HG03196 (cell line): ENCODE results near the gene SSBP3.

Experiments
- ATAC-seq: cut with Tn5 transposase; IDR thresholded peaks from one replicate; pipeline ENCODE4 v1.9.1; 2021; ENCODE audit not compliant: unreplicated experiment

The SSBP3 gene

DNA sequence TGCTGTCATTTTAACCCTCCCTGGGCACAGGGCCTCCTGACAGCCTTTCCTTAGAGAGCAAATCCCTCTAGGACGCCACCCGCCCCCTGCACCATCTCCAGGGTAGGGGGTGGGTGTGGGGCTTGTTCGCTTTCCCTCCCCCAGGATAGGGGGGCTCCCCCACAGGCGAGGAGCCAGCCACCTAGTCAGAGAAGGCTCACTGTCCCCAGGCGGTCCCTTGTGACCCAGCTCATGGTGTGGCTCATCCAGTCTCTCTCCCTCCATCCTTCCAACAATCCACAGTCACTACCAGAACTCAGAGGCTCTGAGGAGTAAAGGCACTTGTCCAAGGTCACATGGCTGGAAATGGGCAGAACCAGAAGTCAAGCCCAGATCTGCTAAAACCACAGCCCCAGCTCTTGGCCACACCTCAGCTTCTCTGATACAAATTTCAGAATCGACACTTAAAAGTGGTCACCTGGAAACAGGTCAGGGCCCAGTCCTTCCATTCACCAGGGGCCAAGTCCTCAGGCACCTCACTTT is 116.4 kb downstream of the SSBP3 start:
- ATAC-seq, result no peak

DNA sequence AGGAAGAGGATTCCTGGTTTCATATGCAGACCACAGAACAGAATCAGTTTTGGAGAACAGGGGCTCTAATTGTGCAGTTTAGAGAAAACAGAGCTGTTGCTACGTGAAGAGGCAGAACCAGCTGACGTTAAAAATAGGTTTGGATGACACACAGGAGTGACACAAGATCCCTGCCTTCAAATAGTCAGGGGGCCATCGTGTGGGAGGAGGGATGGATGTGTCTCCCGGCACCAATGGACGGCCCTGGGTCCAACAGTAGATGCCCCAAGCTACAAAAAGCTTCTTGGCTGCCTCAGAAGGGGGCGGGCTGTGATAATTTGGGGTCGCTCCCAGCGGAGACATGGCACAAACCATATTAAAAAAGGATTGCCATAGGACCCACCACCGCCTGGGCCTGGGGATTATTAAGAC is 118.4 kb downstream of the SSBP3 start:
- ATAC-seq, result no peak

- ATAC-seq, result no peak
Measured at GRCh38 chr1:54287176-54287650, 119.0 kb downstream of the SSBP3 start.

- no peak for ATAC-seq
Measured at GRCh38 chr1:54285815-54286345, 120.3 kb downstream of the SSBP3 start.

- ATAC-seq, result no peak
Measured at GRCh38 chr1:54284781-54285529, 121.2 kb downstream of the SSBP3 start.

DNA sequence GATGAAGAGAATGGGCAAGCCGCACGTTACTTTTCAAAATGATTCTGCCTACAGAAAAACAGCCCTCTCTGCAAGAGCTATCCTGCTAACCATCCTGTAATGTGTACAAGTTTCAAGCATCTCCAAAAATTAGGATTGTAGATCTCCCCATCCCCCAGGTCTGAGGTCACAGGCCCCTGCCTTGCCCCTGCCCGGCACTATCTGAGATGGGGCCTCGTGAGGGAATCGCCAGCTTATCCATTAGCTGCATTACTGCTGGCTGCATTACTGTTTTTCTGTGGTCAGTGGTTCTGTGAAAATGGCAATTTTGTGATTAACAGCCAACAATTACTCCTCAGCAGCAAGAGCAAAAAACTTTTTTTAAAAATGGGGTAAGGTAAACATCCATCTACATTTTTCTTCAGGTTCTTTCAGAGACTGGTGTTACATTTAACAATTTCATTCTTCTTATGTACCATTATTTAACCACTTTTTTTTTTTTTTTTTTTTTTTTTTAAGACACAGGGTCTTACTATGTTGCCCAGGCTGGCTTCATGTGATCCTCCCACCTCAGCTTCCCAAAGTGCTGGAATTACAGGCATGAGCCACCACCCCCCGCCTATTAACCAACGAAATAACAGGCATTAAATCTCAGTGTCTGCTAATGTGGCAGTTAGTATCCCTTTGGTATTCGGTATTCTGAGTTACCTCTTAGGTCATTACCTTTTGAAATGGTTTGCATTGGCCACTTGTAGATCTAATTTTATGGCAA is 122.4 kb downstream of the SSBP3 start:
- no peak for ATAC-seq

- no peak for ATAC-seq
Measured at GRCh38 chr1:54282101-54282847, 123.9 kb downstream of the SSBP3 start.

DNA sequence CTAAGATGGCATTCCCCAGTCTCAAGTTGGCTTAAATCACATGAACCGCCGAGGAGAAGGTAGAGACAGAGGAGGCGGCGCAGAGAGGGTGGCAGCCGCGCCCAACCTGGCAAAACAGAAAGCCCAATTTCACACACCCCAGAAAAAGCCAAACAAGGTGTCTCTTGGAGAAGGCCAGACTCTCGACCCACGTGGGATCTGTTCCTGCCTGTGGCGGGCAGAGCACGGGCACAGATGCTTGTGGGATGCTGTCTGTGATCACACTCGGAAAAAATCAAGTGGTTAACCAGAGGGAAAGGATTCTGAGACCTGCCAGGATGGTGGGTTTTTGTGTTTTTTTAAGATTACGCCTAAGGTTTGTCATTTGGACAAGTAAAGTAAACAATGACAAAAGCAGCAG is 125.5 kb downstream of the SSBP3 start:
- no peak for ATAC-seq

- ATAC-seq, result no peak
Measured at GRCh38 chr1:54279457-54279856, 126.7 kb downstream of the SSBP3 start.

- no peak for ATAC-seq
Measured at GRCh38 chr1:54278941-54279422, 127.2 kb downstream of the SSBP3 start.

DNA sequence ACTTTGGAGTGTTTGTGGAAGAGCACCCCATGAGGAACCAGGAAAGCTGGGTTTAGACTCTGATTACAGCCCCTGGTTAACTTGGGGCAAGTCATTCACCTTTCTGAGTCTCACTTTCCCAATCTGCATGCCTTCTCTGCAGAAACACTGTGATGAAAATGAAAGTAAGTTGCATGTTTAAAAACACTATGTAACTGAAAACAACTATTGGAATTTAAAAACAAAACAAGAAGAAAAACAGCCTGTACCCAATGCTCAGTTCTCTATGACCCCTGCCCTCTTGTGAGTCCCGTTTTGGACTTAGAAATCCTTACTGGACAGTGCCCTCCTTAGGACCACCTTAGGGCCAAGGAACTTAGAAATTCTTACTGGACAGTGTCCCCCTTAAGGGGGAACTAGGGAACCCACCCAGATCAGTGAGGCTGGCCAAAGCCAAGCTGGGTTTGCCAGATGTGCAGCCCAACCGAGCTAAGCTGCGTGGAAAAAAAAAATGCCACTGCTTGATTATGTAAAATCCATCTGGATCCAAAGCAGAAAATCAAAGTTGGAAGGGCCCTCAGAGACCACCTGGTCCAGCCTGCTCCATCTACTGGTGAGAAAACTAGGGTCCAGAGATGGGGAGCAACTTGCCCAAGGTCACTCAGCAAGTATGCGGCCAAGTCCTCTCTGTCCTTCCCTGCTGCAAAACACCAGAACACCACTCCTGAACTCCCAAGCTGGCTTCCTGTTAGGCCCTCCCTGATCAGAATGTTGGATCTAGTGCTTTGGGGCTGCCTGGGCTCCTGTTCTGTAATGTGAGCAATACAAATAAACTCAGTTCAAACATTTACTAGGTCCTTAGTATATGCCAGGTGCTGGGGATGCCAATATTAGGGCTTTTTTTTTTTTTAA is 128.5 kb downstream of the SSBP3 start:
- no peak for ATAC-seq

DNA sequence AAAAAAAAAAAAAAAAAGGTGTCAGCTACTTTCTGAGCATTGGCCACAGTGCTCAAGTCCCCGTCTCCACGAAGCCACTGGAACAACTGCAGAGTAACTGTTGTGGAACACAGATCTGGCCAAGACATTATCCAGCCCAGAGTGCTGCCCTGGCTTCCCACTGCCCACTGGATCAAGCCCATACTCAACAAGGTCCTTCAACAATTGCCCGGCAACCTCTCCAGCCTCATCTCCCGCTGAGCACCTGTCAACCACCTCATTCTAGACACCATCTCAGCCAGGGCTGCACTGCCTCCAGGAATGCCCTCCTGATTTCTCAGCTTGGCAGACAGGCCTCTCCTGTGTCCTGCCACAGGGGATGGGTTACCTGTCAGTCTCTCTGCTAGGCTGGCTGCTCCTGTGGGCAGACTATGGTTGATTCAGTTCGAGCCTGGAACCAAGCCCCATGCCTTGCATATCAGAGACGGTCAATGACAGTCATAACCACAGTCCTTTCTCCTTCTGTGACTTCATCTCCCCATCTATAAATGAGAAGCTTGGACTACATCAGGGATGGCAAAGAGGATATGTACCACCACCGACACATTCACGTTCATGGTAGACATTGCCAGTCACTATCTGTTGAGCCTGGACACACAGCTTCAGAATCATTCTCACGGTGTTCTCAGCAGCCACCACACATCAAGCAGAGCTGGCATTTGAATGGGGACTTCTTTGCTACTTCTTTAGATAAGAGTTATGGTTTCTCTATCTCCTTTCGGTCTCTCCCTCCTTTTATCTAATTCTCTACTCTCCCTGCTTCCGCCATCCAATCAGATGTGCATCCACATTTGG is 129.4 kb downstream of the SSBP3 start:
- no peak for ATAC-seq

- ATAC-seq, result no peak
Measured at GRCh38 chr1:54275349-54275748, 130.8 kb downstream of the SSBP3 start.

GRCh38 chr1:54274881-54275280 is 131.3 kb downstream of the SSBP3 start:
- ATAC-seq, result no peak

GRCh38 chr1:54274448-54274847 is 131.7 kb downstream of the SSBP3 start:
- ATAC-seq, result no peak

DNA sequence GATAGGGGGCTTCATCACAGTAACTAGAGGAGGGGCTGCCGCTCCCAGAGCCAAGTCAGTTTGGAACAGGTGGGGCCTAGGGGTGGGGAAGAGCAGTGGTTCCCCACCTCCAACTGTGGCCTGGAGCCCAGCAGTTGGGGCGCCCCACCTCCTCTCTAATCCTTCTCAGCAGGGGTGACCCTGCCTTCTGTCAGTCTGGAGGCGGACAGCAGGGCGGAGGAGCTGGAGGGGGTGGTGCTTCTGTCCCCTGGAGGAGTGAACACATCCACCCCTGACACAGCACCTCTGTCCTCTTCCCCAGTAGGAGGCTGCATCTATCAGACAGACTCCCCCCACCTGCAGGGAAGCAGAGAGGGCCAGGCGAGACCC is 132.4 kb downstream of the SSBP3 start:
- ATAC-seq, result no peak

DNA sequence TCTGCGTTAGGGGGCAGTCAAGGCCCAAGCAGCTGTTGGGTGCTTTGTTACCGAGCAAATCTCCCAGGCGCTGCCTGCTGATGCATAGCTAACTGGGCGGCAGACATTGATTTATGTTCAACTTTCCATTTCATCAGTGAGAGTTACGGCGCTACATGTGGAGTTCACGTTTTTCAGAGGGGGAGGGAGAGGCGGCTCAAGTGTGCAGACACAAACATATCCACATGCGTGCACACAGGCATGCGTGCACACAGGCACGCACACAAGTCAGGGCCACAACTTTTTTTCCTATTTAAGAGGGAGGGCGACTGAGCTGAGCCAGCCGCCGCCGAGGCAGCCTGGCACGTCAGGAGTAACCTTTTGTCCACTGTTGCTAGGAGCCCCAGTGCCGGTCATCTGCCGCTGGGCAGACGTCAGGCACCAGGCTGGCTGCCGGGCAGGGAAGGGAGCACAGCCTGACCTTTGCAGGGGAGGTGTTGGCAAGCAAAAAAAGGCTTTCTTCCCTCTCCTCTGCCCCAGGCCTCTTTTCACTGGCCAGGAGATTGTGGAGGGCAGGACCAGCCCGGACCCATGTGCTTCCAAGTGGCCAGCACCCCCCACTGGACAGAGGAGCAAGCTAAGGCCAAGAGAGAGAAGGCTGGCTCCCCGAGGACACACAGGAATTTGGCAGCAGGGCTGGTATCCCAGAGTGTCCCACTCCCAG is 133.0 kb downstream of the SSBP3 start:
- no peak for ATAC-seq

- ATAC-seq, result no peak
Measured at GRCh38 chr1:54272772-54273091, 133.5 kb downstream of the SSBP3 start.

DNA sequence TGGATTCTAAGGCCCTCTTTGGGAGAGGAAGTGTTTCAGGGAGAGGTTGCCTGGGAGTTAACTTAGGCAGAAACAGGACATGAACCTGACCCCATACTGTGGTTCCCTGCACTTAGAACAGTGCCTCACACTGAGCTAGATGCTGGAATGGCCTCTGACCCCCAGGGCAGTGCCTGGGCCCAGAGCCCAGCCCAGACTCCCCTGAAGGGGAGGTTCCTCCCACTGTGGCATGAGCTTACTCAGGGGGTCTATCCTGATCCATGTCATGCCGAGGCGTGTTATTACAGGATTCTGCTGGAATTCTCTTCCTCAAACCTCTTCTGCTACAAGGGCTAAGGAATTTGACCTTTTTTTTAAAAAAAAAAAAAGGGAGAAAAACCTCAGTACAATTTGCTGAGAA is 134.1 kb downstream of the SSBP3 start:
- no peak for ATAC-seq
